T-helper 1 cell treated with Interleukin-12 subunit alpha and Interleukin-12 subunit beta and Interleukin-4 antibody, amounts not matched to agents 30 μg/mL and 1 μg/mL, for 36 hours (primary cell): ENCODE data around the gene DIO2.

Source experiments
- H3K27ac Mint-ChIP-seq: one replicate; pipeline ENCODE4 v1.8.0; 2021; ENCODE audit warnings: mild to moderate bottlenecking, mixed read lengths
- H3K27me3 Mint-ChIP-seq: one replicate; pipeline ENCODE4 v1.8.0; 2021; ENCODE audit warnings: low read depth, mixed read lengths
- H3K36me3 Mint-ChIP-seq: one replicate; pipeline ENCODE4 v1.8.0; 2021; ENCODE audit warnings: low read depth, mixed read lengths
- H3K4me1 Mint-ChIP-seq: one replicate; pipeline ENCODE4 v1.8.0; 2021; ENCODE audit warnings: low read depth, mixed read lengths
- H3K4me3 Mint-ChIP-seq: one replicate; pipeline ENCODE4 v1.8.0; 2021; ENCODE audit warnings: mild to moderate bottlenecking, moderate library complexity, mixed read lengths
- H3K9me3 Mint-ChIP-seq: one replicate; pipeline ENCODE4 v1.8.0; 2021; ENCODE audit warnings: mixed read lengths

DIO2 gene

GRCh38 chr14:80211153-80212022 is at the start of gene DIO2:
TSS of gene DIO2 (minus strand) at chr14:80211504. CDS start at chr14:80211472, 32 bp downstream.
- Mint-ChIP-seq H3K4me3 (no peak within 1 kb of the TSS), H3K36me3 (no peaks in the 10 kb centered on the region), H3K4me1 (peaks cover 2% of the 10 kb centered on the region), H3K9me3 (no peaks in the 10 kb centered on the region), H3K27me3 (no peaks in the 10 kb centered on the region), H3K27ac (no peak within 1 kb of the TSS)

DNA sequence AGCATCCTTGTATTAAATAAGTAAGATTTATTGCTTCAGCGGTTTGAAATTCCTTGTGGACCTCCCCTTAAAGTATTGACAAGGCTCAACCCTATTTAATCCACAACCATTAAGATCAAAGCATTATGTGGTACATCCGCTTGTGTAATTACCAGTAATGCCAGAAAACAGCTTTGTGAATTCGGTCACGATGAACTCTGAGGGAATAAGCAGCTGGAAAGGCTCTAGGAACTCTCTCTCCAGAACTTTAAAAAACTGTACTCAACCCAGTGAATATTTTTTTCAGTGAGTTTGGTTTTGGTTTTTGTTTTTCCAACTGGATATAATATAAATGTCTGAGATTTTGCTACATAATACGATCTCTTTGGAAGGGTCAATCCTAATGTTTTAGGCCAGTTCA is 49.3 kb upstream of the DIO2 start:
- no peaks in the 10 kb centered on the region for H3K9me3 Mint-ChIP-seq
- H3K4me1 Mint-ChIP-seq: no peaks in the 10 kb centered on the region
- no peaks in the 10 kb centered on the region for H3K27me3 Mint-ChIP-seq
- no peak overlapping the region for H3K4me3 Mint-ChIP-seq
- no peak overlapping the region for H3K27ac Mint-ChIP-seq
- H3K36me3 Mint-ChIP-seq: no peaks in the 10 kb centered on the region

- Mint-ChIP-seq H3K4me1 (no peaks in the 10 kb centered on the region), H3K9me3 (peaks cover 37% of the 10 kb centered on the region), H3K27ac (no peak overlapping the region), H3K36me3 (no peaks in the 10 kb centered on the region), H3K4me3 (no peak overlapping the region), H3K27me3 (no peaks in the 10 kb centered on the region)
Observed at GRCh38 chr14:80239631-80240030, 28.3 kb upstream of the DIO2 start.

- Mint-ChIP-seq H3K9me3 (peaks cover 39% of the 10 kb centered on the region), H3K36me3 (no peaks in the 10 kb centered on the region), H3K27me3 (no peaks in the 10 kb centered on the region), H3K4me3 (no peak overlapping the region), H3K27ac (no peak overlapping the region), H3K4me1 (no peaks in the 10 kb centered on the region)
Observed at GRCh38 chr14:80237143-80237542, 25.8 kb upstream of the DIO2 start.

- H3K4me1 Mint-ChIP-seq: no peaks in the 10 kb centered on the region
Observed at GRCh38 chr14:80233470-80234089, 22.3 kb upstream of the DIO2 start.

GRCh38 chr14:80231702-80232101 is 20.4 kb upstream of the DIO2 start:
- no peaks in the 10 kb centered on the region for H3K27me3 Mint-ChIP-seq
- H3K4me1 Mint-ChIP-seq: no peaks in the 10 kb centered on the region
- no peaks in the 10 kb centered on the region for H3K36me3 Mint-ChIP-seq
- no peak overlapping the region for H3K27ac Mint-ChIP-seq
- H3K4me3 Mint-ChIP-seq: no peak overlapping the region
- peaks cover 17% of the 10 kb centered on the region for H3K9me3 Mint-ChIP-seq

More at GRCh38 chr14:80233470-80234089, 22.3 kb upstream of the DIO2 start:
- no peak overlapping the region for H3K27ac Mint-ChIP-seq
- peaks cover 31% of the 10 kb centered on the region for H3K9me3 Mint-ChIP-seq
- no peak overlapping the region for H3K4me3 Mint-ChIP-seq
- H3K27me3 Mint-ChIP-seq: no peaks in the 10 kb centered on the region
- no peaks in the 10 kb centered on the region for H3K36me3 Mint-ChIP-seq

DNA sequence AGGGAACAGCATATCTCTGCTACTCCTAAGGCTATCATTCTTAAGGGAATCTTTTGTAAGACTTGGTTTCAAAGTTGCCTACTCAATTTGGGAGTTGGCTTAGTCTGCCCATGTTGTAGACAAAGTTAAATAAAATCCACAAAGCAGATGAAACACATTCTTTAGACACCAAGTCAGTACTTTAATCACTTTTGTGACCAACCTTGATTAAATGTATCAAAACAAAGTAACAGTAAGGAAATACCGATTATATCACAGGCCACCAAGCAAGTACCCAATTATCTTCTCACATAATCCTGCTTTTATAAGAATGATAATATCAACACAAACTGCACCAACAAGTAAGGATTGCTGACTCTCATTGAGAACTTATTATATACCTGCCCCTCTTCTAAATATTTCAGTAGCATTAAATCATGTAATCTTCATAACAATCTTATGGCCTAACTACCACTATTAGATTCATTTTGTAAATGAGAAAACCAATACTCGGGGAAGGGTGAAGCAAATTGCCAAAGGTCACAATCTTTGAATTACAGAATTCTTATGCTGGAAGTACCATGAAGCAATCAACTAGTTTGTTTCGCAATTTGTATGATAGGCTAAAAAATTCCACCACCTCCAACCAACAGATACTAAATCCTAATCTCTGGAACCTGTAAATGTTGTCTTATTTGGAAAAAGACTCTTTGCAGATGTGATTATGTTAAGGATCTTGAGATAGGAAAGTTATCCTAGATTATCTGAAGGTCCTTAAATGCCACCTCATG is 12.6 kb upstream of the DIO2 start:
- Mint-ChIP-seq H3K9me3 (peaks cover 10% of the 10 kb centered on the region), H3K4me1 (no peaks in the 10 kb centered on the region), H3K4me3 (no peak overlapping the region), H3K27me3 (no peaks in the 10 kb centered on the region), H3K27ac (no peak overlapping the region), H3K36me3 (no peaks in the 10 kb centered on the region)

DNA sequence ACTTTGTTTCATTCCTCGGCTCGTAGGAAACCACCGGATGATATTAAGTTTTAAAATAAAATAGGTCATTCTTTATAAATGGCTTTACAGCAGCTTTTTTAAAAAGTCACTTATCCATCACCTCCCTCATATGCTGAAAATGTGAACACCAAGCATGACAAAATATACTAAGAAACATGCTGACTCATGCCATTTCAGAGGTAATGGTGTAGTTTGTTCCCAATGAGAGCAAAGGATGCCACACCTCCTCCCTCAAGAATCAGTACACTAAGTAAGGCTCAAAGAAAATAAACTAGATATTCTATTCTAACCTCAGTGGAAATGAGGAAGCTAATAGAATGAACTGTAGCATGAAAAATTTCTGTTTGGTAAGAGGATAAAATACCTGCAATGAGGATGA is 5.5 kb upstream of the DIO2 start:
- no peak overlapping the region for H3K4me3 Mint-ChIP-seq
- peaks cover 2% of the 10 kb centered on the region for H3K4me1 Mint-ChIP-seq
- no peaks in the 10 kb centered on the region for H3K27me3 Mint-ChIP-seq
- no peak overlapping the region for H3K27ac Mint-ChIP-seq
- H3K9me3 Mint-ChIP-seq: peaks cover 3% of the 10 kb centered on the region
- H3K36me3 Mint-ChIP-seq: no peaks in the 10 kb centered on the region

- H3K9me3 Mint-ChIP-seq: peaks cover 3% of the 10 kb centered on the region
- no peak overlapping the region for H3K4me3 Mint-ChIP-seq
- peaks cover 2% of the 10 kb centered on the region for H3K4me1 Mint-ChIP-seq
- H3K27ac Mint-ChIP-seq: no peak overlapping the region
- H3K36me3 Mint-ChIP-seq: no peaks in the 10 kb centered on the region
- H3K27me3 Mint-ChIP-seq: no peaks in the 10 kb centered on the region
Observed at GRCh38 chr14:80215756-80216581, 4.7 kb upstream of the DIO2 start.

DNA sequence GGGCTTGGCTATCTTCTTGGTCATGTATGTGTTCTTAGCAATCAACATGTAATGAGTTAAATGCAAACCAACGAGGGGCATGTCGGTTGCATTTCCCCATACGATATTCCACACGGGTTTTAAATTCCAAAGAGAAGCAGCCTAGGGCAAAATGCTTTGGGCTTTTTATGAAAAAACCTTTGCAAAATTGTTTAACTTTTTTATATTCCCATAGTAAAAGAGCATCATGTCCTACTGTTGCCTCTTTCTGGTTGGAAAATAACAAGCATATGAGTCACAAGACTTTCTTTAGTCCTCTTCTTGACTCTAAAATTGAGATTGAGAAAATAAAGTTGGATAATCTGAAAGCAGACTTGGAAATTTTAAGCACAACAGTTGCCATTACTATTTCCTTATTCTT is 3.8 kb upstream of the DIO2 start:
- H3K36me3 Mint-ChIP-seq: no peaks in the 10 kb centered on the region
- no peak overlapping the region for H3K27ac Mint-ChIP-seq
- no peaks in the 10 kb centered on the region for H3K27me3 Mint-ChIP-seq
- peaks cover 3% of the 10 kb centered on the region for H3K9me3 Mint-ChIP-seq
- H3K4me3 Mint-ChIP-seq: no peak overlapping the region
- H3K4me1 Mint-ChIP-seq: peaks cover 2% of the 10 kb centered on the region

GRCh38 chr14:80213602-80214001 is 2.3 kb upstream of the DIO2 start:
- Mint-ChIP-seq H3K9me3 (peaks cover 3% of the 10 kb centered on the region), H3K4me3 (no peak overlapping the region), H3K36me3 (no peaks in the 10 kb centered on the region), H3K27me3 (no peaks in the 10 kb centered on the region), H3K4me1 (peaks cover 2% of the 10 kb centered on the region), H3K27ac (no peak overlapping the region)

GRCh38 chr14:80212023-80212397 is 706 bp upstream of the DIO2 start:
- Mint-ChIP-seq H3K36me3 (no peaks in the 10 kb centered on the region), H3K4me3 (no peak overlapping the region), H3K4me1 (peaks cover 2% of the 10 kb centered on the region), H3K9me3 (peaks cover 2% of the 10 kb centered on the region), H3K27me3 (no peaks in the 10 kb centered on the region), H3K27ac (no peak overlapping the region)

DNA sequence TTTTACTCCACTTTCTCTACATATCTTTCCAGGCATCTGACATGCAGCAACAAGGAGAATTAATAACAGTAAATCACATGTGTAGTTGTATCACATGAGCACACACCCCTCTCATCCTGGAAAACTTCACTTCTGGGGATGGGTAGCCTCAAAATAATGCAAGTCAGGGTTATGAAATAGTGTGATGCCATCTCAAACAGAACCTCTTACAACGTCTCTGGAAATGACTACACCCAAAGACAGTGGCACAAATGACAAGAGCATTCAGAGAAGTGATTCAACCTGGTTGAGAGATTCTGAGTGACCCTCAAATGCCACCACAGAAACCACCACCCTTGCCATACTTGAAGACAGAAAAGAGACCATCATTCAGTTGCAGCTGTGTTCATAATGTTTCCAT is 2.8 kb downstream of the DIO2 start:
- H3K9me3 Mint-ChIP-seq: no peaks in the 10 kb centered on the region
- H3K4me1 Mint-ChIP-seq: peaks cover 2% of the 10 kb centered on the region

More for the DNA sequence above, 2.8 kb downstream of the DIO2 start:
- Mint-ChIP-seq H3K27me3 (no peaks in the 10 kb centered on the region), H3K36me3 (no peaks in the 10 kb centered on the region), H3K4me3 (no peak overlapping the region), H3K27ac (no peak overlapping the region)
